Measurements from ENCODE around the gene MCU.

DNA sequence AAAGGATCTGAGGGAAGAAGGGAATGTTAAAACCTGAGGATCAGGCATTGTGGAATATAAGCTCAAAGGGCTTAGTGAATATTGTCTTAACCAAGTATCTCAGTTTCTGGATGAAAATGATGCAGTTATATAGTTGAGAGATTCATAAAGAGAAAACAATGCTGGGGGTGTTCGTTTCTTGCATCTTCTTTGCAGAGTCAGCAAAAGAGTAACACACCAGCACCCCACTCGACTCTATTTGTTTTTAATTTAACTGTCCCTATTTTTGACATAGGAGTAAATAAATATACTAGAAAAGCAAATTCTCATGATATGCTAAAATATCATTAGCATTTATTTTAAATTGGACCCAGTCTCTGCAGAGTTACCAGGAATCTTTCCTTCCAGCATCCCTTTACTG lies 194.0 kb downstream of the MCU start:
- TF ChIP-seq, protein P1, sequence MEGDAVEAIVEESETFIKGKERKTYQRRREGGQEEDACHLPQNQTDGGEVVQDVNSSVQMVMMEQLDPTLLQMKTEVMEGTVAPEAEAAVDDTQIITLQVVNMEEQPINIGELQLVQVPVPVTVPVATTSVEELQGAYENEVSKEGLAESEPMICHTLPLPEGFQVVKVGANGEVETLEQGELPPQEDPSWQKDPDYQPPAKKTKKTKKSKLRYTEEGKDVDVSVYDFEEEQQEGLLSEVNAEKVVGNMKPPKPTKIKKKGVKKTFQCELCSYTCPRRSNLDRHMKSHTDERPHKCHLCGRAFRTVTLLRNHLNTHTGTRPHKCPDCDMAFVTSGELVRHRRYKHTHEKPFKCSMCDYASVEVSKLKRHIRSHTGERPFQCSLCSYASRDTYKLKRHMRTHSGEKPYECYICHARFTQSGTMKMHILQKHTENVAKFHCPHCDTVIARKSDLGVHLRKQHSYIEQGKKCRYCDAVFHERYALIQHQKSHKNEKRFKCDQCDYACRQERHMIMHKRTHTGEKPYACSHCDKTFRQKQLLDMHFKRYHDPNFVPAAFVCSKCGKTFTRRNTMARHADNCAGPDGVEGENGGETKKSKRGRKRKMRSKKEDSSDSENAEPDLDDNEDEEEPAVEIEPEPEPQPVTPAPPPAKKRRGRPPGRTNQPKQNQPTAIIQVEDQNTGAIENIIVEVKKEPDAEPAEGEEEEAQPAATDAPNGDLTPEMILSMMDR (IDR thresholded peaks at IDR 0.05; ENCODE audit: low read depth, low read length), result no peak
- TF ChIP-seq POLR2A (IDR thresholded peaks at IDR 0.05; ENCODE audit: extremely low read depth, insufficient read length), result no peak
